Skin of body (tissue), 2 donors: ENCODE data around the gene NAALADL1. TPM values are rescaled to one million over a fixed set of nuclear protein-coding genes. Genes with fewer than 3 reads are reported as not detected.

Experiments used
- DNase-seq: peaks from one replicate; lab custom pipeline; 2025; lab: John Stamatoyannopoulos, UW
- total RNA-seq: library from RNA; depleted of rRNA; stranded (reverse); fragments of >200 nt; gene quantifications from one replicate; pipeline ENCODE4 v1.2.3, GENCODE V29; 2014

Gene NAALADL1
- total RNA-seq: 9.0 TPM

- DNase-seq: no peak
Measured at GRCh38 chr11:65058419-65059054, at the start of gene NAALADL1. Gene NAALADL1 (minus strand): TSS chr11:65058553. CDS start chr11:65058521, 32 bp downstream.

GRCh38 chr11:65107751-65108468, 49.6 kb upstream of the NAALADL1 start:
- DNase-seq: no peak

GRCh38 chr11:65107078-65107477, 48.7 kb upstream of the NAALADL1 start:
- no peak for DNase-seq

- no peak for DNase-seq
Measured at GRCh38 chr11:65104628-65105027, 46.3 kb upstream of the NAALADL1 start.

- no peak for DNase-seq
Measured at GRCh38 chr11:65103476-65103875, 45.1 kb upstream of the NAALADL1 start.

GRCh38 chr11:65102142-65103095, 44.1 kb upstream of the NAALADL1 start:
- DNase-seq: no peak

GRCh38 chr11:65100674-65101350, 42.5 kb upstream of the NAALADL1 start:
- DNase-seq: no peak

GRCh38 chr11:65096926-65097325, 38.6 kb upstream of the NAALADL1 start:
- DNase-seq: no peak

- DNase-seq: peak; percentile 93
Measured at GRCh38 chr11:65095974-65096806, 37.8 kb upstream of the NAALADL1 start, which contains the start of gene VPS51. Gene VPS51 (plus strand): TSS chr11:65096214. CDS start chr11:65096251, 37 bp downstream.

GRCh38 chr11:65095427-65095826, 37.1 kb upstream of the NAALADL1 start:
- DNase-seq: no peak

- DNase-seq: no peak
Measured at GRCh38 chr11:65090628-65091027, 32.3 kb upstream of the NAALADL1 start.

GRCh38 chr11:65089621-65090020, 31.3 kb upstream of the NAALADL1 start:
- no peak for DNase-seq

GRCh38 chr11:65087827-65088226, 29.5 kb upstream of the NAALADL1 start:
- DNase-seq: no peak

- no peak for DNase-seq
Measured at GRCh38 chr11:65087216-65087615, 28.9 kb upstream of the NAALADL1 start.

GRCh38 chr11:65086809-65087208, 28.5 kb upstream of the NAALADL1 start:
- DNase-seq: no peak

GRCh38 chr11:65085446-65085845, 27.1 kb upstream of the NAALADL1 start:
- no peak for DNase-seq

- no peak for DNase-seq
Measured at GRCh38 chr11:65084598-65085375, 26.4 kb upstream of the NAALADL1 start.

- DNase-seq: peak; percentile 94
Measured at GRCh38 chr11:65083834-65084597, 25.7 kb upstream of the NAALADL1 start, which contains the start of the genes CDCA5 and ZFPL1. Gene CDCA5 (minus strand): TSS chr11:65084040. CDS start chr11:65083978, 62 bp downstream. Gene ZFPL1 (plus strand): TSS chr11:65084222. CDS start chr11:65084699, 477 bp downstream.
